Fibroblast of lung (primary cell): ENCODE data around the gene ZFYVE27. TPM values are rescaled to one million over a fixed set of nuclear protein-coding genes. Genes with fewer than 3 reads are reported as not detected.

ENCODE experiments used
- DNase-seq, 2 donors: peaks; one replicate each; pipeline versions ENCODE4 v3.0.0 to v3.0.0-alpha.2; 2010; ENCODE audit warnings: low read depth in 2 of 2
- H2AFZ ChIP-seq: 2 replicates; pipeline ENCODE4 v1.5.1; 2012; ENCODE audit warnings: low read length, control low read depth, inconsistent platforms
- H3K27ac ChIP-seq: 2 replicates; pipeline ENCODE4 v1.5.1; 2011; ENCODE audit warnings: low read length, control low read depth; ENCODE audit not compliant: insufficient read depth
- H3K27me3 ChIP-seq: 2 replicates; pipeline ENCODE4 v1.5.1; 2011; ENCODE audit warnings: mild to moderate bottlenecking, low read length; ENCODE audit not compliant: control insufficient read depth, insufficient read depth
- H3K36me3 ChIP-seq: 2 replicates; pipeline ENCODE4 v1.5.1; 2011; ENCODE audit warnings: low read length; ENCODE audit not compliant: control insufficient read depth, insufficient read depth
- H3K4me1 ChIP-seq: 2 replicates; pipeline ENCODE4 v1.5.1; 2011; ENCODE audit warnings: low read length; ENCODE audit not compliant: control insufficient read depth, insufficient read depth; ENCODE audit errors: extremely low read depth
- H3K4me2 ChIP-seq: 2 replicates; pipeline ENCODE4 v1.5.1; 2011; ENCODE audit warnings: low read length, control low read depth; ENCODE audit not compliant: insufficient read depth; ENCODE audit errors: extremely low read depth
- H3K4me3 ChIP-seq, 4 experiments: fragments of 200-600 bp in 1 of 4; sonication (generic) in 1 of 4; replicated peaks in 1 of 4; 2 replicates each; pipeline ENCODE4 v1.5.1; 2011 to 2016; ENCODE audit warnings: low read length in 4 of 4, low read depth in 3 of 4, mild to moderate bottlenecking in 3 of 4, control low read depth in 2 of 4, inconsistent platforms in 1 of 4, mixed read lengths in 1 of 4; ENCODE audit not compliant: insufficient read depth in 1 of 4; ENCODE audit errors: control extremely low read depth in 1 of 4
- H3K79me2 ChIP-seq: 2 replicates; pipeline ENCODE4 v1.5.1; 2012; ENCODE audit warnings: mild to moderate bottlenecking, low read length, inconsistent platforms; ENCODE audit not compliant: control insufficient read depth, insufficient read depth
- H3K9ac ChIP-seq: 2 replicates; pipeline ENCODE4 v1.5.1; 2011; ENCODE audit warnings: mild to moderate bottlenecking, low read length, control low read depth; ENCODE audit not compliant: insufficient read depth
- H3K9me3 ChIP-seq: 2 replicates; pipeline ENCODE4 v1.5.1; 2012; ENCODE audit warnings: low read depth, low read length; ENCODE audit not compliant: control insufficient read depth, insufficient read depth
- H4K20me1 ChIP-seq: 2 replicates; pipeline ENCODE4 v1.5.1; 2011; ENCODE audit warnings: low read length; ENCODE audit not compliant: control insufficient read depth, insufficient read depth; ENCODE audit errors: extremely low read depth
- CTCF ChIP-seq, 2 donors: IDR thresholded peaks in 1 of 2; conservative IDR thresholded peaks in 1 of 2; 1 replicate in 1 of 2; 2 replicates in 1 of 2; pipeline ENCODE4 v1.5.1; 2011 to 2012; ENCODE audit warnings: low read length in 2 of 2, control low read depth in 1 of 2, inconsistent platforms in 1 of 2, low read depth in 1 of 2, mild to moderate bottlenecking in 1 of 2
- EZH2 ChIP-seq: IDR thresholded peaks from 2 replicates; pipeline ENCODE4 v1.5.1; 2012; ENCODE audit warnings: low read length, control low read depth, mild to moderate bottlenecking; ENCODE audit errors: missing control alignments
- polyA plus RNA-seq, 2 donors: library from polyadenylated mRNA; depleted of rRNA in 1 of 2; stranded (reverse) in 1 of 2; unstranded in 1 of 2; fragments of >200 nt; gene quantifications; 2 replicates each; pipeline ENCODE4 v1.2.1, GENCODE V29; 2011 to 2012; ENCODE audit warnings: missing spikeins in 1 of 2
- total RNA-seq: library from RNA; depleted of rRNA; stranded (reverse); fragments of >200 nt; gene quantifications from 2 replicates; pipeline ENCODE4 v1.2.1, GENCODE V29; 2014

Gene ZFYVE27
- total and polyA plus RNA-seq, 2 donors (not counting 1 experiment from before 2014, with no cell fraction given) = 8.3 to 22.1 TPM

- H3K9me3 ChIP-seq = no peaks in the 10 kb centered on the region
- no peak overlapping the region for H2AFZ ChIP-seq
- H4K20me1 ChIP-seq = no peaks in the 10 kb centered on the region
- peak overlapping the region; percentile 52 for H3K4me2 ChIP-seq
- H3K27me3 ChIP-seq = no peaks in the 10 kb centered on the region
- no peak overlapping the region for H3K4me3 ChIP-seq
- TF ChIP-seq CTCF (conservative IDR thresholded peaks at IDR 0.05 in 1 of 2, IDR thresholded peaks at IDR 0.05 in 1 of 2; ENCODE audit: low read depth in 1 of 2, low read length in 2 of 2) = peak; percentile 73 to 80
- TF ChIP-seq EZH2 = no peak
- H3K4me1 ChIP-seq = peaks cover 10% of the 10 kb centered on the region
- H3K79me2 ChIP-seq = peaks cover 5% of the 10 kb centered on the region
- no peak overlapping the region for H3K27ac ChIP-seq
- H3K9ac ChIP-seq = no peak overlapping the region
- peak; percentile 81 to 85 for DNase-seq
- no peaks in the 10 kb centered on the region for H3K36me3 ChIP-seq
These were observed 27.7 kb upstream of the ZFYVE27 start for GRCh38 chr10:97708976-97709946.

- H3K79me2 ChIP-seq = peaks cover 27% of the 10 kb centered on the region
- no peaks in the 10 kb centered on the region for H3K27me3 ChIP-seq
- no peak overlapping the region for H3K4me2 ChIP-seq
- H4K20me1 ChIP-seq = no peaks in the 10 kb centered on the region
- H3K36me3 ChIP-seq = peaks cover under 1% of the 10 kb centered on the region
- H3K4me1 ChIP-seq = peaks cover 16% of the 10 kb centered on the region
- H2AFZ ChIP-seq = no peak overlapping the region
- no peak overlapping the region for H3K9ac ChIP-seq
- H3K4me3 ChIP-seq = no peak overlapping the region
- DNase-seq = no peak
- H3K27ac ChIP-seq = no peak overlapping the region
- TF ChIP-seq CTCF (conservative IDR thresholded peaks at IDR 0.05 in 1 of 2, IDR thresholded peaks at IDR 0.05 in 1 of 2; ENCODE audit: low read depth in 1 of 2, low read length in 2 of 2) (no peak), EZH2 (no peak)
- no peaks in the 10 kb centered on the region for H3K9me3 ChIP-seq
These were observed 25.0 kb upstream of the ZFYVE27 start for GRCh38 chr10:97711640-97712572.

- Histone ChIP-seq H3K9me3 (no peaks in the 10 kb centered on the region), H4K20me1 (no peaks in the 10 kb centered on the region), H3K27ac (peak within 1 kb of the TSS; percentile 85), H3K36me3 (peaks cover 7% of the 10 kb centered on the region), H3K9ac (peak within 1 kb of the TSS; percentile 80), H3K4me3 (peak within 1 kb of the TSS; percentile 57 to 76 (median 75)), H3K79me2 (peaks cover 34% of the 10 kb centered on the region), H2AFZ (peak within 1 kb of the TSS; percentile 12), H3K4me2 (peak within 1 kb of the TSS; percentile 90), H3K4me1 (peaks cover 23% of the 10 kb centered on the region), H3K27me3 (no peaks in the 10 kb centered on the region)
- peak; percentile 83 to 87 for DNase-seq
- TF ChIP-seq EZH2 (no peak), CTCF (conservative IDR thresholded peaks at IDR 0.05 in 1 of 2, IDR thresholded peaks at IDR 0.05 in 1 of 2; ENCODE audit: low read depth in 1 of 2, low read length in 2 of 2) (no peak)
These were observed 23.5 kb upstream of the ZFYVE27 start, which contains the start of gene MARVELD1 for GRCh38 chr10:97713339-97713825. MARVELD1 (plus strand) TSS chr10:97713730; CDS start chr10:97713877, 147 bp downstream.
